HEK293T (cell line): Measurements from ENCODE around the gene ZNF503.
A peak's percentile ranks its signal among the peaks of the same experiment; 100 is the strongest.
"Not testable (repeated sequence)": the region's sequence is repeated elsewhere in the genome, so short reads cannot be mapped to it uniquely, and the experiment has no call there.

Source experiments
- CTCF ChIA-PET: fragments of 350-600 bp; formaldehyde crosslinking; extraction: SDS; loops from one replicate; lab custom pipeline; 2021; ENCODE audit warnings: antibody characterized with exemption, inconsistent platforms; lab: Yijun Ruan, JAX
- POLR2A ChIA-PET: fragments of 350-600 bp; formaldehyde crosslinking; extraction: SDS; loops from one replicate; lab custom pipeline; 2020; ENCODE audit warnings: antibody characterized with exemption, inconsistent platforms; lab: Yijun Ruan, JAX
- DNase-seq: peaks from one replicate; pipeline ENCODE4 v3.0.0; 2012; ENCODE audit warnings: mixed read lengths; ENCODE audit errors: extremely low spot score
- ARNT ChIP-seq: fragments of 450-650 bp; IDR thresholded peaks from 2 replicates; pipeline ENCODE4 v1.6.1; 2017; ENCODE audit warnings: mild to moderate bottlenecking
- BHLHE40 ChIP-seq: fragments of 450-650 bp; IDR thresholded peaks from 2 replicates; pipeline ENCODE4 v1.6.1; 2016; ENCODE audit warnings: mild to moderate bottlenecking, moderate library complexity, borderline replicate concordance
- CTBP1 ChIP-seq: fragments of 450-650 bp; IDR thresholded peaks from 2 replicates; pipeline ENCODE4 v1.6.1; 2016; ENCODE audit warnings: borderline replicate concordance
- ELF4 ChIP-seq: fragments of 450-650 bp; IDR thresholded peaks from 2 replicates; pipeline ENCODE4 v1.6.1; 2017; ENCODE audit warnings: antibody characterized with exemption
- FOXA1 ChIP-seq: fragments of 450-650 bp; IDR thresholded peaks from 2 replicates; pipeline ENCODE4 v1.6.1; 2016; ENCODE audit warnings: mild to moderate bottlenecking
- FOXK2 ChIP-seq: fragments of 450-650 bp; IDR thresholded peaks from 2 replicates; pipeline ENCODE4 v1.6.1; 2016; ENCODE audit warnings: mild to moderate bottlenecking
- FOXM1 ChIP-seq: fragments of 450-650 bp; IDR thresholded peaks from 2 replicates; pipeline ENCODE4 v1.6.1; 2017; ENCODE audit warnings: mild to moderate bottlenecking, borderline replicate concordance
- HDGF ChIP-seq: fragments of 450-650 bp; IDR thresholded peaks from 2 replicates; pipeline ENCODE4 v1.6.1; 2017; ENCODE audit warnings: antibody characterized with exemption, borderline replicate concordance
- L3MBTL2 ChIP-seq: fragments of 450-650 bp; conservative IDR thresholded peaks from 2 replicates; pipeline ENCODE4 v1.6.1; 2016; ENCODE audit warnings: mild to moderate bottlenecking
- LEF1 ChIP-seq: fragments of 450-650 bp; IDR thresholded peaks from 2 replicates; pipeline ENCODE4 v1.6.1; 2017; ENCODE audit warnings: mild to moderate bottlenecking, borderline replicate concordance
- NFRKB ChIP-seq: fragments of 450-650 bp; IDR thresholded peaks from 2 replicates; pipeline ENCODE4 v1.6.1; 2016; ENCODE audit warnings: mild to moderate bottlenecking, moderate library complexity
- PKNOX1 ChIP-seq: fragments of 450-650 bp; IDR thresholded peaks from 2 replicates; pipeline ENCODE4 v1.6.1; 2016
- SP1 ChIP-seq: fragments of 450-650 bp; IDR thresholded peaks from 2 replicates; pipeline ENCODE4 v1.6.1; 2017
- SUZ12 ChIP-seq: fragments of 450-650 bp; IDR thresholded peaks from 2 replicates; pipeline ENCODE4 v1.6.1; 2016; ENCODE audit warnings: mild to moderate bottlenecking
- TARDBP ChIP-seq: fragments of 450-650 bp; IDR thresholded peaks from 2 replicates; pipeline ENCODE4 v1.6.1; 2016
- ZNF384 ChIP-seq: fragments of 450-650 bp; IDR thresholded peaks from 2 replicates; pipeline ENCODE4 v1.6.1; 2016

Gene ZNF503

GRCh38 chr10:75379212-75379724, 22.3 kb downstream of the ZNF503 start:
- peak; percentile 68 for DNase-seq
- TF ChIP-seq FOXM1 = peak; percentile 53; the same call in 1 of the 2 replicates
- TF ChIP-seq L3MBTL2 = no peak; the same call in 1 of the 2 replicates
- TF ChIP-seq HDGF = no peak
- no peak for TF ChIP-seq SP1
- TF ChIP-seq FOXA1 = no peak; the same call in 1 of the 2 replicates
- no peak for TF ChIP-seq NFRKB
- peak; percentile 93 for TF ChIP-seq ARNT
- TF ChIP-seq TARDBP = peak; percentile 59; the same call in 1 of the 2 replicates
- no peak; the same call in 1 of the 2 replicates for TF ChIP-seq ZNF384
- peak; percentile 97 for TF ChIP-seq LEF1
- peak; percentile 98 for TF ChIP-seq PKNOX1
- peak; percentile 100 for TF ChIP-seq CTBP1
- TF ChIP-seq BHLHE40 = no peak
- TF ChIP-seq SUZ12 = no peak
- no peak; the same call in 1 of the 2 replicates for TF ChIP-seq ELF4
- TF ChIP-seq FOXK2 = no peak
- CTCF ChIA-PET = interaction anchor here (0.8 to 1.6 kb wide), 2 partner anchors 13 to 83 kb away, joined by 3 read pairs; no protein-coding TSS in a partner anchor
- POLR2A ChIA-PET = interaction anchor here (0.8 to 8.2 kb wide), 6 partner anchors 18 to 96 kb away, joined by 3 to 127 read pairs (median 18); partner anchors contain the start of gene ZNF503

GRCh38 chr10:75378379-75378778, 23.2 kb downstream of the ZNF503 start:
- TF ChIP-seq PKNOX1 (peak; percentile 93), HDGF (no peak), FOXK2 (no peak), NFRKB (no peak), FOXM1 (no peak)
- ChIA-PET POLR2A (interaction anchor here (0.8 to 8.2 kb wide), 5 partner anchors 19 to 95 kb away, joined by 3 to 127 read pairs (median 33); partner anchors contain the start of gene ZNF503), CTCF (interaction anchor here (1.6 kb wide), 1 partner anchor 12 kb away, joined by 3 read pairs; no protein-coding TSS in a partner anchor)
- DNase-seq = no peak

GRCh38 chr10:75377869-75378268, 23.7 kb downstream of the ZNF503 start:
- ChIA-PET POLR2A (interaction anchor here (5.5 to 8.2 kb wide), 3 partner anchors 19 to 82 kb away, joined by 33 to 127 read pairs (median 52); partner anchors contain the start of gene ZNF503), CTCF (interaction anchor here (1.6 kb wide), 1 partner anchor 12 kb away, joined by 3 read pairs; no protein-coding TSS in a partner anchor)
- no peak for TF ChIP-seq ARNT
- TF ChIP-seq PKNOX1 = no peak
- no peak for TF ChIP-seq SUZ12
- TF ChIP-seq LEF1 = no peak
- TF ChIP-seq FOXM1 = no peak
- TF ChIP-seq NFRKB = no peak
- no peak for DNase-seq

GRCh38 chr10:75375838-75376237, 25.7 kb downstream of the ZNF503 start:
- POLR2A ChIA-PET = interaction anchor here (1.0 to 1.5 kb wide), 3 partner anchors 11 to 26 kb away, joined by 3 to 7 read pairs (median 3); partner anchors contain the start of gene ZNF503
- DNase-seq = no peak
- TF ChIP-seq ELF4 = no peak
- TF ChIP-seq BHLHE40 = no peak
- TF ChIP-seq L3MBTL2 = no peak
- no peak for TF ChIP-seq FOXA1
- no peak for TF ChIP-seq SP1
- TF ChIP-seq FOXK2 = no peak
- TF ChIP-seq ARNT = no peak
- no peak for TF ChIP-seq PKNOX1
- TF ChIP-seq ZNF384 = no peak
- TF ChIP-seq FOXM1 = no peak
- TF ChIP-seq TARDBP = no peak
- no peak for TF ChIP-seq CTBP1
- no peak for TF ChIP-seq NFRKB
- no peak for TF ChIP-seq SUZ12
- no peak for TF ChIP-seq HDGF
- no peak for TF ChIP-seq LEF1
- CTCF ChIA-PET = no interaction called here

GRCh38 chr10:75371010-75371409, 30.6 kb downstream of the ZNF503 start:
- DNase-seq = no peak
- ChIA-PET CTCF (interaction anchor here (0.8 to 1.4 kb wide), 2 partner anchors 25 to 76 kb away, joined by 3 read pairs; no protein-coding TSS in a partner anchor), POLR2A (interaction anchor here (1.0 to 1.1 kb wide), 2 partner anchors 12 to 75 kb away, joined by 3 read pairs; no protein-coding TSS in a partner anchor)
- no peak for TF ChIP-seq HDGF
- TF ChIP-seq ARNT = no peak
- no peak for TF ChIP-seq CTBP1
- TF ChIP-seq TARDBP = no peak
- no peak for TF ChIP-seq FOXM1
- TF ChIP-seq SUZ12 = no peak
- TF ChIP-seq ELF4 = no peak
- no peak for TF ChIP-seq BHLHE40
- no peak for TF ChIP-seq ZNF384
- no peak for TF ChIP-seq LEF1
- no peak for TF ChIP-seq FOXK2
- TF ChIP-seq PKNOX1 = no peak
- TF ChIP-seq NFRKB = no peak
- no peak for TF ChIP-seq SP1
- no peak for TF ChIP-seq FOXA1
- TF ChIP-seq L3MBTL2 = no peak

GRCh38 chr10:75369838-75370237, 31.7 kb downstream of the ZNF503 start:
- CTCF ChIA-PET, DNase-seq: not testable (repeated sequence)
- POLR2A ChIA-PET = interaction anchor here (1.0 kb wide), 1 partner anchor 73 kb away, joined by 3 read pairs; no protein-coding TSS in a partner anchor
